GM21825 (cell line): Measurements from ENCODE around the gene TRAK1.

Experiments
- ATAC-seq: cut with Tn5 transposase; IDR thresholded peaks from one replicate; pipeline ENCODE4 v1.9.1; 2021; ENCODE audit warnings: mild to moderate bottlenecking, moderate library complexity; ENCODE audit not compliant: unreplicated experiment

The TRAK1 gene

DNA sequence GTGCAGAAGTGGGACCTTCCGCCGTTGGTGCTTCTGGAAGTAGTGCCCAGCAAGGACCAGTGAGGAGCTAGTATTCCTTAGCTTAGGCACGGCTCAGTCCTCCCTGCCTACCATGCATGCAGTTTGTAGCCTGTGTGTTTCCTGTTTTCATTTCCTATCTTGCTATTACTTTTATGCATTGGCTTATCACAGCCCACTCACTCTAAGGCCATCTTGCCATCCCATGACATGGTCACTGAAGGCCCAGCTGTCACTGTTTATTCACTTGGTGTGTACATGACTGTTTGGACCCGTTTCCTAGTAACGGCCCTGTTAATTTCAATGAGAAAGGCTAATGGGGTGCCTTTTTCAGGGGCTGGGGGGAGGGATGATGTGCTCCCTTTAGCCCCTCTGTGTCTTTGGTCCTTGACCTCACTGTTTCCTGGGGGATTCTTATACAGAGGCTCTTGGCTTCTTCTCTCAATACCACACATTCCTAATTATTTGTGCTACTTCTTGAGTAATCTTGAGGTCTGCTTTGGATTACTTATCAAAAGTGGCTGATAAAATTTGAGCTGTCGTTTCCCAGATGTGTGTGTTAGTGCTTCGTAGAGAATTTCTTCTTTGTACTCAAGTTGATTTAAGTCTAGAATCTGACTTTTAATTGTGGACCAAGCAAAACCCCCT is 24.5 kb upstream of the TRAK1 start:
- ATAC-seq = no peak

DNA sequence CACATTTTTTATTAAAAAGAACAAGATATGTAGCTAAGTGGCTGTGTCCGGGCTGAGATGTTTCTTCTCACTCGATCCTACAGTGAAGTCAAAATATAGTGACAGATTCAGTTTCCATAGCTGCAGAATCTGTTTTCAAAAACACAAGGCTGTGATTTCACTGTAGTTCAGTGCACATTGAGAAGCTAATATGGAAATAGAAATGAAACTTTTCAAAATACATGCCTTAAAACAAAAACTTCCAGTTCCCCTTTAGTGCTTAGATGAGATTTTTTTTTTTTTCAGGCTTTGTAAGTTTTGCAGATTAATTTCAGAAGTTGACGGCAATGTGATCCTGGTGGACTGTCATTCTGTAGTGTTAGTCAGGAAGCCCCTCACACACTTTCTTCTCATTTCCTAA is 23.8 kb upstream of the TRAK1 start:
- ATAC-seq = peak; percentile 82

DNA sequence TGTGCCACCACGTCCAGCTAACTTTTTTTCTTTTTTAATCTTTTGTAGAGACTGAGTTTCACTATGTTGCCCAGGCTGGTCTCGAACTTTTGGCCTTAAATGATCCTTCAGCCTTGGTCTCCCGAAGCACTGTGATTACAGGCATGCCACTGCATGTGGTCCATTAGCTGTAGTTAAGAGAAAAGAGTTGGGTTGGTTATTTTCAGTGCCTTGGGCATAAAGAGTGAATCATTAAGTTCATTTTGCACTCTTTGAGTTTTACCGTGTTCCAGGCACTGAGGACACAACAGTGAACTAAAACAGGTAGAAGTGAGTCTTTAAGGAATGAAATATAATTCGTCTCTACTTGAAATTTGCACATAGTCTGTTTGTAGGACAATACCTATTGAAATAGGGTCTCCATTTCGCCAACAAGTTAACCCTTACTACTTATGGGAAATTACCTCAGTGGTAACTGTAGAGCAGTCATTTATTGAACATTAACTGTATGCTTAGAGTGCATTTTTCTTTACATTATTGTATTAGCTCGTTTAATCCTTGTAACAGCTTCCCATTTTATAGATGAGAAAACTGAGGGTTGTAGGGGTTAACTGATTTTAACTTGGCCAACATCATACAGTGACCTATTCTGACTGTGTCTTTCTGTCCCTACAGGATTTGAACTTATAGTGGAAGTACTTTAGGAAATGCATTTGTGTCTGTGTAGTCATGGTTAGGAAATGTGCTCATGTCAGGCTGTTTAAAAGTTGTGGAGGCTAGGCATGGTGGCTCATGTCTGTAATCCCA is 22.7 kb upstream of the TRAK1 start:
- ATAC-seq = no peak

DNA sequence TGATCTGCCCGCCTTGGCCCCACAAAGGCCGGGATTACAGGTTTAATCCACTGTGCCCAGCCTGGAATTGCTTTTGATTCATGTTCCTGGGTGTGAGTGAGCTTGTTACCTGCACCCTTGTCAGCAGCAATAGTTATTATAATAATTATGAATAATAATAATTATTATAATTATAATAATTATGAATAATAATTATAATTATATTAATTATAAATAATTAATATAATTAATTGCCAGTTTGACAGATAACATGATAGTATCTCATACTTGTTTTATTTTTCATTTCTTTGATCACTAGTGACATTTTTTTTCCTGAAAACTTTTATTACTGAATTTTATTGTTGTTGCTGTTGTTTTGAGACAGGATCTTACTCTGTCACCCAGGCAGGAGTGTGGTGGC is 21.1 kb upstream of the TRAK1 start:
- ATAC-seq = no peak

DNA sequence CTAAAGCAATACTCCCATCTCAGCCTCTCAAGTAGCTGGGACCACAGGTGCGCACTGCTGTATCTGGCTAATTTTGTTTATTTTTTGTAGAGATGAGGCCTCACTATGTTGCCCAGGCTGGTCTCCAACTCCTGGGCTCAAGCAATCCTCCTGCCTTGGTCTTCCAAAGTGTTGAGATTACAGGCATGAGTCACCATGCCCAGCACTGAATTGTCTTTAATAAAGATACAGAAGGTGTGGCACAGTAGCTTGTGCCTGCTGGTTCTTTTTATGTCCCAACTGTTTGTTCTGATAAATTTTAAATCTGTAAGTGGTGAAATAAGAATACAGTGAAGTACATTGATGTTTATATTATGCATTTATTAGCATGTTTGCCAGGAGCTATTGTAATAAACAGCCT is 20.6 kb upstream of the TRAK1 start:
- ATAC-seq = no peak

DNA sequence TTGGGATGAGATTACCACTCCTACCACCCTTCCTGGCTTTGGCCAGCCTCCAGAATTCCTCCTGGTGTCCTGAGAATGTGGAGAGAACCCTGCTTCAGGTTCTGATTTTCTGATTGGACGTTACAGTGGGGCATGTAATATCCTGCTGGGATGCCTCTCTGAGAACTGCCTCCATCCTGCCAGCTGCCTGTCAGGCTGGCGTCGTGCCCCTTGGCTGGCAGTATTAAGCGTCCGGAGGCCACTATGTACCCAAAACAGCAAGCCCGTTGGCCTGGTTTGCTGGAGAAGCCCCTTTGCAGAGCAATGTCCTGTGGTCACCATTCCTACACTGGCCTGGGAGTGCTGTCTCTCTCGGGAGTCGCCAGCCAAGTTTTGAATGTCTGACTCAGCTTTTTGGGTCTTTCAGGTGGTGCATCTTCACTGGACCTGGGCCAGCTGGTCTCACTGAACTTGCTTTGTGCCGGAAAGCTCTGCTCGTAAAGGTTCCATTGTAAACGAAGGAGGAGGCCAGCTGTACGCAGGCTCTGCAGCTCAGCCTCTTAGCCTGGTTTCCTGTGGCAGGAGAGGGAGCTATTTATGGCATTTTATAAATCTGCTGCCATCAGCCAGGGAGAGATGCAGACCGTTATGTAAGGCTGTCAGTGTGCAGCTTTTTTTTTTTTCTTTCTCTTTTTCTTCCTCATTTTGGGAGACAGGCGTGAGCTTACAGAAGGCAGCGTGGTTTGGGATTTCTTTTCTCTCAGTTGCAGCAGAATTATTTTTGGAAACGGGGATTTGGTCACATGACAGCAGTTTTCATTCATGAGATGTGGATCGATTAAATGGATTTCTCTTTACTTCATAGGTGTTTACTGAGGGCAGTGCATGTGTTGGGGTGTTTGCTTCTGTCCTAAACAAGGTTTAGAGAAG is 19.0 kb upstream of the TRAK1 start:
- peak; percentile 57 for ATAC-seq

DNA sequence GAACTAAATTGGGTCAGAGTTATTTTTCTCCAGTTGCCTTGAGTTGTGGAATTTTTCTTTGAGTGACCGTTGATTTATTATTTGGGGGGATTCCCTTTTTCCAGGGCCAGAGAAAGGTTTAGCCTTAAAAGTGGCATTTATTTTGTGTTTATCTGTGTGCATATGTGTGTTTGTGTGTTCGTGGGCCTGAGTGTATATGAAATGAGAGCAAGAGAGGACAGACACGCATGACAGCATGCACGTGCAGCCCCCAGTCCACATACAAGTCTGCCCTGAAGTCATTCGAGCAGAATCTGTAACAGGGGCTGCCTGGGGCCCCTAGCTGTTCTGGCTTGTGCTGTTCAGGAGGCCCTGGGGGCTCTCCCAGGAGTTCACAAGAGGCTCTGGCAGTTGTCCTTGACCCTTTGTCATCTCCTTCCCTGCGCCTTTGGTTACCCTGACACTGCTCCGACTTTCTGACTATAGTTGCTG is 18.3 kb upstream of the TRAK1 start:
- no peak for ATAC-seq

DNA sequence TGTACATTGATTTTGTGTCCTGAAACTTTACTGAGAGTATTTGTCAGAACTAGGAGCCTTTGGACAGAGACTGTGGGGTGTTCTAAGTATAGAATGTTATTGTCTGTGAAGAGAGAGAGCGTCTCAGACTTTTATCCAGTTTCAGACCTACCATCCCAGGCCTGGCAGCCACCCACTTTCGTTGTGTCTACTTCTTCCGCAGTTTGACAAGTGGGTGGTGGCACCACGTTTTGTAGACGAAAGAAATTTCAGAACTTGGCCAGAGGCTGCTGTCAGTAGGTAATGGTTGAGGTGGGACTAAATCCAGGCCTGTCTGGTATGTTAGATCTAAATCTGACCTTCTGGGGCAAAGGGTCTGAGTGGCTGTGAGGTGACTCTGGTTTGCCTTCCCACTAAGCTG is 13.4 kb upstream of the TRAK1 start:
- ATAC-seq = no peak

DNA sequence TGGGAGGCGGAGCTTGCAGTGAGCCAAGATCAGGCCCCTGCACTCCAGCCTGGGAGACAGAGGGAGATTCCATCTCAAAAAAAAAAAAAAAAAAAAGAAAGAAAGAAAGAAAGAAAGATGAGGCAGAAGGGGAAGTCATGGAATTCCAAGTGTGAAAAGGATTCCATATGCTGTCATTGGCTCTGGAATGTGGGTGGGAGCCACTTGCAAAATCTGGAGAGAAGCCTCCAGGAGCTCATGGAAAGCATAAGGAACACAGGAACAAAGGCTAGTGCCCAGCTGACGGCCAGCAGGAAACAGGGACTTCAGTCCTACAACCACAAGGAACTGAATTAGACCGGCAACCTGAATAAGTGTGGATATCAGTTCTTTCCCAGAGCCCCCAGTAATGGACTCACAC is 12.5 kb upstream of the TRAK1 start:
- ATAC-seq = no peak

DNA sequence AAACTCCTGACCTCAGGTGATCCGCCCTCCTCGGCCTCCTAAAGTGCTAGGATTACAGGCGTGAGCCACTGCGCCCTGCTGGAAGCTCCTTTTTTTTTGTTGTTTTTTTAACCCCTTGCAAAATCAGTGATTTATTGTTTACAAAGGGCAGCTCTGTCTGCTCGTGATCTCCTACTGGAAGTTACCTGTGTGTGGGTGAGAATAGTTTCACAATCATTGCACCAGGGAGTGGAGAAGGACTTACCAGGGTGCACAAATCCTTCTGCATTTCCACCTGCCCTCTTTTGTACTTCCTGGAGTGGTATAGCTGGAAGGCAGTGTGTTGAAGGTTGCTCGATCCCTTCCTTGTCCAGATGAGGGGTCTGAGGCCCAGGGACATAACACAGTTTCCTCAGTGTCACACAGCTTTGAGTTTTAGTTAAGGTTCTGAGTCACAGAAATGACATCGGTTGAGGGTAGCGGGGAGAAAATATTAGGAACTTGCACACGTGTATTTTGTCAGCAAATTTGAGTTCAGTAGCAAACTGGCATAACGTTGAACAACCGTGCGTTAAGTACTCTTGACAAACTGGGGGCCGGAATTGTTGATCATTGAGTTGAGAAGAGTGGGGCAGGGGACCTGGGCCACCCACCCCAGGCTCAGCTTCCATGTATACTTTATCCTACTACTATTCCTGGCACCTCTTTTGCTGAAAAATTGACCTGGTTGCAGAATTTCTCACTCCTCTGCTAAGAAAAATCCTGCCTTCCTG is 11.3 kb upstream of the TRAK1 start:
- ATAC-seq = no peak

DNA sequence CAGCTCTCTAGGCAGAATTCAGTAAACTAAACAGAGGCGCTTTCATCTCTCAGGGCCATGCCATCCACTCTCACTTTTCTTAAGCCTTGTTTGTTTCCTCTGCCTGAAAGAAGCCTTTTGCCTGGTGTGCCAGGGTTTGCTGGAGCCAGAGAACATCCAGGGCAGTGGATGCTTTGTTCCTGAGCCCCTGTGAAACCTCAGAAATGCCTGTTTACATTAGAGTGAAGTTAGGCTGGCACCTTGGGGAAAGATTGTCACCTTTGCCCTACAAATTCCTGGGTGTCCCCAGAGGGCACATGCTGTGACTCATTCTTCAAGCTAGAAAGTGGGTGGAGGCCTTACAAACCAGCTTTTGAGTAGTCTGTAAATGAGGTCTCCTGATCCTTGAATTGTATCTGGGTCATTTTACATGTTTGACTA is 10.7 kb upstream of the TRAK1 start:
- ATAC-seq = peak; percentile 41

DNA sequence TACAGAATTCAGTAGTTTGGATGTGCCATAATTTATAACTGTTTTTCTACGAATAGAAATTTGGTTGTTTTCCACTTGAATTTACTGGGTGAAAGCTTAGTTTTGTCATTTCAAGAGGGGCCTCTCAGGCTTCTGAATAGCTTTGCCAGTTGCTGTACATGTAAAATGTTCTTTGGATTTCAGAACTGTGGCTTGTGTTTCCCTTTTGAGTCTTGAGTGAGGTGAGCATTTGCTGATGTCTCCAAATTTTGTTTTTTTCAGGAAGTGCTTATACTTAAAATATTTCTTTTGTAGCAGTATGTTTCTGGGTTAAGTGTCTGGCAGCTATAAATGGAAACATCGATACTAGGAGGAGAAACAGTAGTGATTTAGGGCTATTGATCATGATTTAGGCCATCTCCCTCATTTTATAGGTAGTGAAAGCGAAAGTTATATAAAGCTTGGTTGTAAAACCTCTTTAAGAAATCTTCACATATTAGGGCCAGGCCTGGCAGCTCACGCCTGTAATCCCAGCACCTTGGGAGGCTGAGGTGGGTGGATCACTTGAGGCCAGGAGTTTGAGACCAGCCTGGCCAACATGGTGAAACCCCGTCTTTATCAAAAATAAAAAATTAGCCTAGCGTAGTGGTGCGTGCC is 9.2 kb upstream of the TRAK1 start:
- ATAC-seq = no peak

DNA sequence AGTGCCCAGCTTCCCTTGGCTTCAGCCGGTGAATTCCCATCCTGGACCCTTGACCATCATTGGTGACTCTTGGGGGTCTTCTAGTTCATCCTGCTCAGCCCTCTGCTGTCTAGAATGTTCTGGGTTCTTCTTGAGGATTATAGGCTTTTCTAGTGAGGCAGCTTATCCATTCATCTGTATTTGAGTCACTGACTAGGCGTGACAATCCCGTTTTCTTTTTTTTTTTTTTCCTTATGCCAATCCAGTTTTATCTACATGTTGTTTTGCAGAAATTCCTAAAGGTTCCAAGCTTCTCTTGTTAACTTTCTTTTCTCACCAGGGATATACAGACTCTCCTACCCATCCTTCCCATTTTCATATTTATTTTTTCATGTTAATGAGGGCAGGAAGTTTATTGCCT is 6.6 kb upstream of the TRAK1 start:
- ATAC-seq = no peak

DNA sequence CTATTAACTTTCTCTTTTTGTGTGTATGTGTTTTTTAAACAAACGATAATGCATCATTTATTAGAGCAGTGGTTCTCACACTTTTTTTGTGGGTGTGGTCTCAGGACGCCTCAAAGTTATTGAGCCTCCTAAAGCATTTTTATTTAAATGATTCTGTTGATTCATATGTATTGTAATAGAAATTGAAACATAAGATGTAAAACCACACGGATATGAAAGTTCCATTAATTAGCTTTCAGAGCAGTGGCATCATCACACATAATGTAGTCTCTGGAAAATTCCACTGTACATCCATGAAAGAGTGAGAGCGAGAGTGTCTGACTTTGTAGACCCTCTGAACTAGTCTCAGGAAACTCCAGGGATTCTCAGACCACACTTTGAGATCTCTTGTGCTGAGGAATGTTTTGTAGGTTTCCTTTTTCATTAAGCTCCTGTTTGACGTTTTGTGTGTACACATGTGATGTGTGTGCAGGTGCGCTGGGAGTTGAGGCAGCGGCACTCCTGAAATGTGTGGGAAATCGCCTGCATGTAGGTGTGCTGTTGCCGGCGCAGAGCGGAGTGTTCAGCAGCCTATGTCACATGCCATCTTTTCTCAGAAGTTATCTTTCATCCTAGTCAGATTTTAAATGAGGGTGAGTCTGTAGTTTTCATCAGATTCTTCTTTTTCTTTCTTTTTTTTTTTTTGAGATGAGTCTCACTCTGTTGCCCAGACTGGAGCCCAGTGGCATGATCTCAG is 5.3 kb upstream of the TRAK1 start:
- no peak for ATAC-seq

DNA sequence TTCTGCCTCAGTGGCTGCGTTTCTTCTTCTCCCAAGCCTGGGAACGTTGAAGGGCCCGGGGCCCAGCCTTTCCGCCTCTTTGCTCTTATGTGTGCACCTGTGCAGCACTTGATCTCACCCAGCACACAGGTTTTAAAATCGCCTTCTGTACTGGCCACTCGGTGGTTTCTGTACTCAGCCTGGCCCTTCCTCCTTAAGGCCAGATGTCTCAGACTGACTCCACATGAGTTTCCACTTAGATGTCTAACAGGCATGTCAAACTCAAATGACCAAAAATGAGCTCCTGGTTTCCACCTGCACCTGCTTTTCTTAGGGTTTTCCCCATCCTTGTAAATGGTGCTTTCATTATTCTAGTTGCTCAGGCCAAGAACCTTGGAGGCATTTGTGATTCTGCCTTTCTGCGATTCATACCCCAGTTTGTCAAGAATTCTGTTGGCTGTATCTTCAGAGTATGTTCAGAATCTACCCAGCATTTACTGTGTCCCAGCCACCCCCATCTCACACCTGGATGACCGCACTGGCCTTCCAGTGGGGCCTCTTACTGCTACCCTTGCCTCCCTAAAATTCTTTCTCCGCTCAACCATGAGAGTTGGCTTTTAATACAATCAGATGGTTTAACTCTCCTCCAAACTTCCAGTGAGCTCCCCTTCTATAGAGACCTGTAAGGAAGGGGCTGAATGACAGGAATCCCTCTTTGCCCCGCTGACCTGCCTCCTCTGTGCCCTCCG is 2.2 kb upstream of the TRAK1 start:
- ATAC-seq = no peak

DNA sequence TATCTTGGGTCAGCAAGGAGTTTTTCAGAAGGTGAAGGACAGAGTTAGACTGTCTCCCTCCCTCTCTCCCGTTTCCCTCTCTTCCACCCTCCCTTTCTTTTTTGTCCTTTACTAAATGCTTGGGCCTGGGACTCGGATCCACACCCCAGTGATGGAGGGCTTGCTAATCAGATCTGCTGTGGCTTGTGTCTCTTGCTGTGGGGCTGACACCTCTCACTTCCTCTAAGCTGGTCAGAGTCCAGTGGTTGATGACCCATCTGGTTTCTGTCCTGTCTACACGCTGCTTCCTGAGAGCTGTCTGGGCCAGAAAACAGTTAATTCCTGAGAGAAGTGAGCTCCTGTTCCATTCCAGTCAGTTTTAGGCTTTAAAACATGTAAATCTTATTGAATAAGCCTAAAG is 849 bp downstream of the TRAK1 start:
- ATAC-seq = no peak

DNA sequence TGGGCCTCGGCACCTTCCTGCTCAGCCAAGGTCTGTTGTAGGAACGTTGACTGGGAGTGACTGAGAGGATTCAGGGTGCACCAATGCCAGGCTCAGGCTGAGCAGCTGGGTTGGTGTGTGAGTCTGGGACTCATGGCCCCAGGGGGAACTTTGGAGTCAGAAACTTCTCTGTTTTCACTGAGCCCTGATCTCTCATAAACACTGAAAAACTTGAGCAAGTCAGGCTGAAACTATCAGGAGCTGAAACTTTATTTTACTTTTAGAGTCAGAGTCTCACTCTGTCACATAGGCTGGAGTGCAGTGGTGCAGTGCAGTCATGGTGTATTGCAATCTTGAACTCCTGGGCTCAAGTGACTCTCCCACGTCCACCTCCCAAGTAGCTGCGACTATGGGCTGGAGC is 3.0 kb downstream of the TRAK1 start:
- ATAC-seq = peak; percentile 61

DNA sequence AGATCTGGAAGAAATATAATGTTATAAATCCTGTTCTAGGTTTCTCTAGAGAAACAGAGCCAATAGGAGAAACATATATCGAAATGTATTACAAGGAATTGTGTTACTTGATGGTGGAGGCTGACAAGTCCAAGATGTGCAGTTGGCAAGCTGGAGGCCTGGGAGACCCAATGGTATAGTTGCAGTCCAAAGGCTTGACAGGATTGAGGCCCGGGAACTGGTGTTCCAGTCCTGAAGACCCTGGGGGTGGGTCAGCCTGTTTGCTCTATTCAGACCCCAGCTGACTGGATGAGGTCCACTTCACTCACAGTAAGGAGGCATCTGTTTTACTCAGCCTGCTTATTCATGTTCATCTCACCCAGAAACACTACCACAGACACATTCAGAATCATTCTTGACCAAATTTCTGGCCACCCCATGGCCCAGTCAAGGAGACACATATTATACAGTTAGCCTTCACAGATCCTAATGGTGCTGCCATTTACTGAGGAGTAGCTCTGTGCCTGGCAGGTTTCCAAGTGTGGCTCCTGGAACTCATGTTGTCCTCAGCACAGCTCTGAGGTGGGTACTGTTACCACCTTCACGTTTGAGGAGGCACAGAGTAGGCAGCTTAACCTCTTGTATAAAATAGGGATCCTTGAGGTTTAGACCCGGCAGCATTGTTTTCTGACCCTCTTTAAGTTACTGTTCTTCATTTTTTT is 3.7 kb downstream of the TRAK1 start:
- no peak for ATAC-seq
